Measurements from ENCODE around the gene FAM89A. TPM values are rescaled to one million over a fixed set of nuclear protein-coding genes. Genes with fewer than 3 reads are reported as not detected.

Gene FAM89A
- total RNA-seq, 4 donors from 2014 or later: 10.3 to 20.5 (median 16.1) TPM

DNA sequence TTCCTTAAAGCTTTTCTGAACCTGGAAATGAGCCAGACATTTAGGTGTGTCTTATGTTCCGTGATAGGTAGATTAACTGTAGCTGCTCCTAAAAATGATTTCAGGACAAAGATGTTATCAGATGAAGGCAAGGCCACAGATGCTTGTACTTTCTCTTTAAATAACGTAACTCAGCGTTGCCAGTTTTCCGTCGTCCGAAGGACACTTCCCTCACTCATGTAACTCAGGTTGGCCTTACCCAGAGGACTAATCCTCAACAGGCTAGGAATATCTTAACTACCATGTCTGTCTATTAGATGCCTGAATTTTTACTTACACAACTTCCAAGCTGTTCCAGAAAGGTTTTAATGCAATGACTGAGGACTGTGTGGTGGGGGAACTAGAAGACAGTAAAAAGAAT lies 35.4 kb upstream of the FAM89A start:
- H3K4me3 ChIP-seq: no peak overlapping the region
- intact Hi-C loops (cut with DNase I; ENCODE audit: low total_unique reads): no loop called here
- H3K4me1 ChIP-seq: no peaks in the 10 kb centered on the region
- H3K36me3 ChIP-seq: no peaks in the 10 kb centered on the region
- TF ChIP-seq POLR2A (IDR thresholded peaks at IDR 0.05): no peak
- TF ChIP-seq, protein P1, sequence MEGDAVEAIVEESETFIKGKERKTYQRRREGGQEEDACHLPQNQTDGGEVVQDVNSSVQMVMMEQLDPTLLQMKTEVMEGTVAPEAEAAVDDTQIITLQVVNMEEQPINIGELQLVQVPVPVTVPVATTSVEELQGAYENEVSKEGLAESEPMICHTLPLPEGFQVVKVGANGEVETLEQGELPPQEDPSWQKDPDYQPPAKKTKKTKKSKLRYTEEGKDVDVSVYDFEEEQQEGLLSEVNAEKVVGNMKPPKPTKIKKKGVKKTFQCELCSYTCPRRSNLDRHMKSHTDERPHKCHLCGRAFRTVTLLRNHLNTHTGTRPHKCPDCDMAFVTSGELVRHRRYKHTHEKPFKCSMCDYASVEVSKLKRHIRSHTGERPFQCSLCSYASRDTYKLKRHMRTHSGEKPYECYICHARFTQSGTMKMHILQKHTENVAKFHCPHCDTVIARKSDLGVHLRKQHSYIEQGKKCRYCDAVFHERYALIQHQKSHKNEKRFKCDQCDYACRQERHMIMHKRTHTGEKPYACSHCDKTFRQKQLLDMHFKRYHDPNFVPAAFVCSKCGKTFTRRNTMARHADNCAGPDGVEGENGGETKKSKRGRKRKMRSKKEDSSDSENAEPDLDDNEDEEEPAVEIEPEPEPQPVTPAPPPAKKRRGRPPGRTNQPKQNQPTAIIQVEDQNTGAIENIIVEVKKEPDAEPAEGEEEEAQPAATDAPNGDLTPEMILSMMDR (IDR thresholded peaks at IDR 0.05): no peak
- DNase-seq: no peak
- H3K27me3 ChIP-seq: no peaks in the 10 kb centered on the region
- H3K9me3 ChIP-seq: no peaks in the 10 kb centered on the region
- no peak overlapping the region for H3K27ac ChIP-seq

DNA sequence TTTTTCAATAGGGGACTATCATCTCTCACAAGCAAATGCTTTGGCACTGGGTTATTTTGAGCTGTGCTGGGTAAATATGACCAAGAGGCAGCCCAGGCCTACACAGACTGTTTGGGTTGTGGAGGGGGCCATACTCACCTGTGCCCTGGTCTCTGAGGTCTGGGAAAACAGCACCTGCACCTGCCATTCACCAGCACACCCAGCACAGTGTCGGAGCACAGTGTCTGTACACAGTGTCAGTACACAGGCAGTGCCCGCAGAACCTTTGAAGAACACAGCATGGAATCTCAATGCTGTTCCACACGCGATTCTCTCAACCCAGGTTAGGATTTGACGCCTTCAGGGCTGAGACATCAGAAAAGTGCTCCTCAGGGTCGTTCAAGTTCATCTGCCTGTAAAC lies 35.0 kb upstream of the FAM89A start:
- no peak for TF ChIP-seq POLR2A (IDR thresholded peaks at IDR 0.05)
- TF ChIP-seq, protein P1 (IDR thresholded peaks at IDR 0.05): no peak
- Histone ChIP-seq H3K9me3 (no peaks in the 10 kb centered on the region), H3K4me1 (no peaks in the 10 kb centered on the region), H3K27ac (no peak overlapping the region), H3K36me3 (no peaks in the 10 kb centered on the region), H3K4me3 (no peak overlapping the region), H3K27me3 (no peaks in the 10 kb centered on the region)
- DNase-seq: no peak
- intact Hi-C loops (cut with DNase I; ENCODE audit: low total_unique reads): no loop called here

DNA sequence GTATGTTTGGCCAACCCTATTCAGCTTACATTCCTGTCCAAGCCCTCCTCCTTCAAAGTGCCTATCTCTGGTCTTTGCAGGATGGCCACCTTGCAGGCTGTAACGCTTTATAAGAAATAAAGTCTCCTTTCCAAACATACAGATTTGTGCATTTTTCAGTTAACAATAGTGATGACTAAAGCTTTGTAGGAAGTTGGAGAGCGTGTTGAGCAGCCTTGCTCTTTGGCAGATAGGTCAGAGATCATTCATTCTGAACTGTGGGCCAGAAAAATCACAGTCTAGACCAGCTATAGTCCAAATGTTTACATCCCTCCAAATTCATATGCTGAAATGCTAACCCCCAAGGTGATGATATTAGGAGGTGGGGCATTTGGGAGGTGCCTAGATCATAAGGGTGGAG lies 34.0 kb upstream of the FAM89A start:
- Histone ChIP-seq H3K36me3 (no peaks in the 10 kb centered on the region), H3K9me3 (no peaks in the 10 kb centered on the region), H3K27ac (no peak overlapping the region), H3K27me3 (no peaks in the 10 kb centered on the region), H3K4me1 (no peaks in the 10 kb centered on the region), H3K4me3 (no peak overlapping the region)
- TF ChIP-seq POLR2A (IDR thresholded peaks at IDR 0.05): no peak
- TF ChIP-seq, protein P1 (IDR thresholded peaks at IDR 0.05): no peak
- intact Hi-C loops (cut with DNase I; ENCODE audit: low total_unique reads): no loop called here
- DNase-seq: no peak

DNA sequence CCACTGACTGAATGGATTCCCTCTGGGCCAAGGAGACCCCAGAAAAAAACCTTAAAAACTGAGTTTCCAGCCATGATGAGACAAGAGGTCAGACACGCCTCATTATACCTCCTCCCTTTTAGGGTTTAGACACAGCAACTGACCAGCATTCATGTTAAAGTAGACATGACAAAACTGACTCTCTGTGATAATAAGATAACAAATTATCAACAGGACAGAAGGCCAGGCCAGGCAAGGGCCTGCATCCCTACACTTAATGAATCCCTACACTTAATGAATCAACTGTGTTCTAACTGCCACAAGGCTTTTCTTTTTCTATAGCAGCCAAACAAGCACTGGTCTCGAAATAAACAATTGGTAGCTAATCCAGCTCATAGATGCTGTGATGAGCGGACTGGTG lies 33.3 kb upstream of the FAM89A start:
- no peak overlapping the region for H3K4me3 ChIP-seq
- TF ChIP-seq POLR2A (IDR thresholded peaks at IDR 0.05): no peak
- TF ChIP-seq, protein P1 (IDR thresholded peaks at IDR 0.05): no peak
- no peak overlapping the region for H3K27ac ChIP-seq
- no peaks in the 10 kb centered on the region for H3K4me1 ChIP-seq
- H3K9me3 ChIP-seq: no peaks in the 10 kb centered on the region
- intact Hi-C loops (cut with DNase I; ENCODE audit: low total_unique reads): no loop called here
- H3K36me3 ChIP-seq: no peaks in the 10 kb centered on the region
- no peaks in the 10 kb centered on the region for H3K27me3 ChIP-seq
- no peak for DNase-seq

DNA sequence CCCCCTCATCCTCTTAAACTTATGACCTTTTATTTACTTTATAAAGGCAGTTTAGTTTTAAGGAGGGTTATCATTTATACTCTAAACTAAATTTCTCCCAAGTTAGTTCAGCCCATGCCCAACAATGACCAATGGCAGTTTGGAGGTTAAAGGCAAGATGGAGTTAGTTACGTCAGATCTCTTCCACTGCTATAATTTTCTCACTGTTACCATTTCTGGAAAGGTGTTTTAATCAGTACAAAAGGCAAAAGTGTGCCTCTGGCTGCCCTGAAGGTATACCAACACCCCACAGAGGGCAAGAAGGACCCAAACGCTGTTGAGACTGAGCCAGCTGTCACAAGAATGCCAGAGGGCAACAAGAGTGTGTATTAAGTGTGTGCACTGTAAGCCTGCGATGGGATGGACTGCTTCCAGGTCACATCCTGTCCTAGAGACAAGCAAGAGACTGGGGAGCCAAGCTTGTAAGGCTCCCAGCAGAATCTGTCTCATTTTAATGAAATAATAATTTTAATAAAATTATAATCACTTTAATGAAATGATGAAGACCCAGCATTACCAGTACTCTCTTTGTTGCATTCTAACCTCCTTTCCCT lies 32.5 kb upstream of the FAM89A start:
- no peak overlapping the region for H3K4me3 ChIP-seq
- no peaks in the 10 kb centered on the region for H3K36me3 ChIP-seq
- H3K4me1 ChIP-seq: no peaks in the 10 kb centered on the region
- intact Hi-C loops (cut with DNase I; ENCODE audit: low total_unique reads): no loop called here
- DNase-seq: no peak
- TF ChIP-seq, protein P1 (IDR thresholded peaks at IDR 0.05): no peak
- no peak for TF ChIP-seq POLR2A (IDR thresholded peaks at IDR 0.05)
- no peaks in the 10 kb centered on the region for H3K9me3 ChIP-seq
- H3K27ac ChIP-seq: no peak overlapping the region
- no peaks in the 10 kb centered on the region for H3K27me3 ChIP-seq
